Right atrium auricular region (tissue), 2 donors: Measurements from ENCODE around the gene AFF1. TPM values are rescaled to one million over a fixed set of nuclear protein-coding genes. Genes with fewer than 3 reads are reported as not detected.

Experiments
- DNase-seq: peaks from one replicate; pipeline ENCODE4 v3.0.0-alpha.2; 2019; ENCODE audit warnings: low spot score
- H3K27ac ChIP-seq, 2 donors: fragments of 200-600 bp; sonication (generic); 1 replicate in 1 of 2; 2 replicates in 1 of 2; pipeline ENCODE4 v1.5.1; 2016 to 2019
- H3K27me3 ChIP-seq, 2 donors: fragments of 200-600 bp; sonication (generic); one replicate each; pipeline versions ENCODE4 v1.5.1 to v1.6.0; 2017 to 2019
- H3K36me3 ChIP-seq: fragments of 200-600 bp; sonication (generic); one replicate; pipeline ENCODE4 v1.5.1; 2016
- H3K4me1 ChIP-seq, 2 donors: fragments of 200-600 bp; sonication (generic); one replicate each; pipeline versions ENCODE4 v1.5.1 to v1.6.0; 2017 to 2019
- H3K4me3 ChIP-seq, 2 donors: fragments of 200-600 bp; sonication (generic); 1 replicate in 1 of 2; 2 replicates in 1 of 2; pipeline ENCODE4 v1.5.1; 2017 to 2019; ENCODE audit warnings: mild to moderate bottlenecking in 1 of 2, moderate library complexity in 1 of 2
- H3K9me3 ChIP-seq, 2 donors: fragments of 200-600 bp; sonication (generic); one replicate each; pipeline ENCODE4 v1.5.1; 2019
- CTCF ChIP-seq, 2 donors: fragments of 200-600 bp; sonication (generic); IDR thresholded peaks; one replicate each; pipeline ENCODE4 v1.5.1; 2019; ENCODE audit warnings: antibody characterized with exemption in 2 of 2
- total RNA-seq, 2 donors: library from RNA; depleted of rRNA; stranded (reverse); fragments of >200 nt; gene quantifications; one replicate each; pipeline ENCODE4 v1.1.0, GENCODE V29; 2016

AFF1 gene
- total RNA-seq, 2 donors from 2014 or later, result 59.2 to 73.5 TPM

- peaks cover 0 to 44% of the 10 kb centered on the region in 2 donors for H3K4me1 ChIP-seq
- no peaks in the 10 kb centered on the region for H3K36me3 ChIP-seq
- DNase-seq, result no peak
- H3K27me3 ChIP-seq, result no peaks in the 10 kb centered on the region
- no peak for TF ChIP-seq CTCF (IDR thresholded peaks at IDR 0.05)
- no peaks in the 10 kb centered on the region for H3K9me3 ChIP-seq
- no peak overlapping the region for H3K27ac ChIP-seq
- H3K4me3 ChIP-seq, result no peak overlapping the region
Observed at GRCh38 chr4:86970447-86971354, 35.9 kb downstream of the AFF1 start.

GRCh38 chr4:86971355-86971683 is 36.5 kb downstream of the AFF1 start:
- H3K4me1 ChIP-seq, result peaks cover 0 to 44% of the 10 kb centered on the region in 2 donors
- DNase-seq, result no peak
- no peak overlapping the region for H3K4me3 ChIP-seq
- no peaks in the 10 kb centered on the region for H3K27me3 ChIP-seq
- H3K36me3 ChIP-seq, result no peaks in the 10 kb centered on the region
- H3K9me3 ChIP-seq, result no peaks in the 10 kb centered on the region
- TF ChIP-seq CTCF (IDR thresholded peaks at IDR 0.05), result no peak
- no peak overlapping the region for H3K27ac ChIP-seq

- H3K36me3 ChIP-seq, result no peaks in the 10 kb centered on the region
- DNase-seq, result no peak
- H3K27me3 ChIP-seq, result no peaks in the 10 kb centered on the region
- H3K4me3 ChIP-seq, result no peak overlapping the region
- H3K9me3 ChIP-seq, result no peaks in the 10 kb centered on the region
- no peak for TF ChIP-seq CTCF (IDR thresholded peaks at IDR 0.05)
- H3K4me1 ChIP-seq, result peaks cover 0 to 49% of the 10 kb centered on the region in 2 donors
- no peak overlapping the region for H3K27ac ChIP-seq
Observed at GRCh38 chr4:86972997-86973396, 38.2 kb downstream of the AFF1 start.

GRCh38 chr4:86973668-86974067 is 38.9 kb downstream of the AFF1 start:
- Histone ChIP-seq H3K36me3 (no peaks in the 10 kb centered on the region), H3K27me3 (no peaks in the 10 kb centered on the region), H3K4me1 (peaks cover 0 to 42% of the 10 kb centered on the region in 2 donors), H3K4me3 (no peak overlapping the region), H3K9me3 (no peaks in the 10 kb centered on the region), H3K27ac (no peak overlapping the region)
- TF ChIP-seq CTCF (IDR thresholded peaks at IDR 0.05), result no peak
- DNase-seq, result no peak

GRCh38 chr4:86974551-86974994 is 39.8 kb downstream of the AFF1 start:
- no peak for DNase-seq
- H3K36me3 ChIP-seq, result no peaks in the 10 kb centered on the region
- H3K9me3 ChIP-seq, result no peaks in the 10 kb centered on the region
- H3K27me3 ChIP-seq, result no peaks in the 10 kb centered on the region
- TF ChIP-seq CTCF (IDR thresholded peaks at IDR 0.05), result no peak
- no peak overlapping the region for H3K27ac ChIP-seq
- H3K4me3 ChIP-seq, result no peak overlapping the region
- H3K4me1 ChIP-seq, result peaks cover 0 to 42% of the 10 kb centered on the region in 2 donors
